HuH-7.5 (cell line): ENCODE data around the gene ROS1.
"Not testable (repeated sequence)": the region's sequence is repeated elsewhere in the genome, so short reads cannot be mapped to it uniquely, and the experiment has no call there.

Source experiments
- DNase-seq: peaks from one replicate; pipeline ENCODE4 v3.0.0; 2011; ENCODE audit warnings: low spot score

ROS1 gene

DNA sequence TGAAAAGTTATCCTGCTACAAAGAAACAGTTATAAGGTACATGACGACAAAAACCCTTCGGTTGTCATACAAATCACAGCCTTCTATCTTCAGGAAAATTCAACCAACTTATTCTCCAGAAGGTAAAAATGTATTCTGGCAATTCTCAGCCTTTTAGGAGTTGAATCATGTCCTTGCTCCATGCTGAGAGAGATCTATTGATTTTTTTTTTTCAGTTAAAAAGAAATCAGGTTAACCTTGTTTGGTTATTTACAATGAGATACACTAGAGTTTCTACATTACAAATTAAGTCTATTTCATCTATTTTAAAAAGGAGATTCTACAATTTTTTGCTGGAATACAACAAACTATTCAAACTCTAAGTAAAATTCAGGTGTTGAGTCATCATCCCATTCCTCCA, 45.4 kb downstream of the ROS1 start:
- no peak for DNase-seq

DNA sequence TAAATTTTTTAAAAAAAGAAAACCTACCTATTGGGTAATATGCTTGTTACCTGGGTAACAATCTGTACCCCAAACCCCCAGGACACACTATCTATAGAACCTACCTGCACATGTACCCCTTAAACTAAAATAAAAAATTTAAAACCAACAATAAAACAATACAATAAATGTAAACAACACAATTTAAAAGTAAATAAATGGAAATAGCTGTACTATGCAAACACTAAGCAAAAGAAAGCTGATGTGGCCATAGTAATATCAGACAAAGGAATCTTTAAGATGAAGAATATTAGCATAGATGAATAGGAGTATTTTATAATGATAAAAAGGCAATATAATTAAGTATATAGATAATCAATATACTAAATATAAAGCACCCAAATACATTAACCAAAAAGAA, 50.3 kb downstream of the ROS1 start:
- no peak for DNase-seq

DNA sequence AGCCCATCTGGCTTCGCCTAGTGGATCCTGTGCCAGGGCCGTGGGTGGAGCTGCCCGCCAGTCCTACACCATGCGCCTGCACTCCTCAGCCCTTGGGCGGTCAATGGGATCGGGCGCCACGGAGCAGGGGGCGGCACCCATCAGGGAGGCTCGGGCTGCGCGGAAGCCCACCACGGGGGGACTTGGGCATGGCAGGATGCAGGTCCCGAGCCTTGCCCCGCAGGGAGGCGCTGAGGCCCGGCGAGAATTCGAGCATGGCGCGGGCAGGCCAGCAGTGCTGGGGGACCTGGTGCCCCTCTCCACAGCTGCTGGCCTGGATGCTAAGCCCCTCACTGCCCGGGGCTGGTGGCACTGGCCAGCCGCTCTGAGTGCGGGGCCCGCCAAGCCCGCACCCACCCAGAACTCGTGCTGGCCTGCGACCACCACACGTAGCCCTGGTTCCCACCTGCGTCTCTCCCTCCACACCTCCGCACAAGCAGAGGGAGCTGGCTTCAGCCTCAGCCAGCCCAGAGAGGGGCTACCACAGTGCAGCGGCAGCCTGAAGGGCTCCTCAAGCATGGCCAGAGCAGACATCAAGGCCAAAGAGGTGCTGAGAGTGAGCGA, 52.4 kb downstream of the ROS1 start:
- no peak for DNase-seq

DNA sequence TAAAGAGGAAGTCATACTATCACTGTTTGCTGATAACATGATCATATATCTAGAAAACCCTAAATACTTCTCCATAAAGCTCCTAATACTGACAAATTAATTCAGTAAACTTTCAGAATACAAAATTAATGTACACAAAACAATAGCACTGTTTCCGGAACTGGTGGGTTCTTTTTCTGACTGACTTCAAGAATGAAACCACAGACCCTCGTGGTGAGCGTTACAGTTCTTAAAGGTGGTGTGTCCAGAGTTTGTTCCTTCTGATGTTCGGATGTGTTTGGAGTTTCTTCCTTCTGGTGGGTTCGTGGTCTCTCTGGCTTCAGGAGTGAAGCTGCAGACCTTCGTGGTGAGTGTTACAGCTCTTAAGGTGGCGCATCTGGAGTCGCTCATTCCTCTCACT, 53.5 kb downstream of the ROS1 start:
- DNase-seq: not testable (repeated sequence)

DNA sequence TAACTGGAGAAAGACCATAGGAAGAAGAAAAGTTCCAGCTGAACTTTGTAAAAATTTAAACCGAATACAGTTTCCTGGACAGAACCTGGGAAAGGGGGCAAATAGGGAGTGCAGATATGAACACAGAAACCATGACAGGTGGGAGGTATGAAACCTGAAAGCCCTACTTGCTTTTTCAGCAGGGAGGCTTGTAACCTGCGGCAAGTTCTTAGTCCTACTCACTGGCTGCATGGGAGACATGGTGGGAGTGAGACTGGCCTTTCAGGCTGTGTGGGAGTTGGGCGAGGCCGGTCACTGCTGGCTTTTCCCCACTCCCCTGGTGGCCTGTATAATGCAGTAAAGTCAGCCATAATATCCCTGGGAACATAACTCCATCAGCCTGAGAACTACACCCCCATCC, 54.2 kb downstream of the ROS1 start:
- DNase-seq: no peak

DNA sequence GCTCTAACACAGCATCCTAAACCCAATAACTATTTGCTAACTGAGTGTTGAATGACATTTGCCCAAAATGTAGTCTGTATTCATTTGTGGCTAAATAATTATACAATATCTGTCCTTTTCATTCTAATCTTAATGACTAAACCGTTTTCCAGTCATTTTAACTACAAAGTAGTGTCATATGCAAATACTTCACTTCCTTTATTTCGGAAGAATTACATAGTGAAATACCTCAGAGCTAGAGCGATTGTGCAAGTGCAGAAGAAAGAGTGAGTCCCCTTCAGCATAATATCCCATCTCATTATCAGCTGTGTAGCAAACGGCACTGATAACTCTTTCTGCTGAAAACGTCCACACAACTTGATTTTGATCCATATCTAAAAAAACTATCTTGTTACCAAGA, 66.2 kb downstream of the ROS1 start:
- DNase-seq: no peak

DNA sequence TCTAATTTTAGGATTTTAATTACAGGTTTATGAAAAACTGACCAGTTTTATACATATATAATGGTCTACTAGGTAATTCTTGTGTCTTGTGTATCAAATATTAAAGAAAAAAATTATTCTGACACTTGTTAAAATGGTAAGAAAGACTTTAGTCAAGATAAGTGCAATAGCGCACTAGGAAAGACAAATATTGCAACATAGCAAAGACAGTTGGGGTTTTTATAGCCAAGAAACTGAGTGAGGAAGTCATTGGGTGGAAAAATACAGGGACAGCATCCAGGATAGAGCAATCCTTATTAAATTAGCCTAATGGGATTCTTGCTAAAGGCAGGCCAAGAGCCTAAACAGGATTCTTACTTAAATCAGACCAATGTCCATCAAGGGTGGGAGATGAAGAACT, 71.1 kb downstream of the ROS1 start:
- DNase-seq: no peak

DNA sequence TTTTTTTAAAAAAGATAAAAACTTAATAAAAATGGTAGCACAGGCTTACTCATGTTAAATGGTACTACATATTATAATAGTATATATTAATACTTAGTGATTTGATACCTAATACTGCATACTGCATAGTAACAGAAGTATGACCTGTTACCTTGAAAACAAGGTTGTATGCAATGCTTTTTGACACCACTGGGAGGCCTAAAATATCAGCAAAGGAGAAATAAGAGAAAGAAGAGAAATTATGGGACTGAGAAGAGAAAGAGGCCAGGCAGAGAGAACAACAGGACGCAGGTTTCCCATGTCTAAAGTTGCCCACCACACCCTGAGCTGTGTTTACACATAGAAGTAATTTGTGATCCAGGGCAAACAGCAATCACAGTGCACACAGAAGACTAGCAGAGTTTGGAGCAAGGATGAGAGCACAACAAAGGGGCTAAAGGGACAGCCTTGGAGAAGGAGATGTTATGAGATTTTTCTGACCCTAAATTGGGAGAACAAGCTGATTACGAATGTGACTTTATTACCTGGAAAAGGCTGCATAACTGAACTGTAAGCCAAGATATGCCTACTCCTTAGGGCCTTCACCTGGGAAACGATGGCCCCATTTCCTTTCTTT, 73.2 kb downstream of the ROS1 start:
- DNase-seq: no peak

DNA sequence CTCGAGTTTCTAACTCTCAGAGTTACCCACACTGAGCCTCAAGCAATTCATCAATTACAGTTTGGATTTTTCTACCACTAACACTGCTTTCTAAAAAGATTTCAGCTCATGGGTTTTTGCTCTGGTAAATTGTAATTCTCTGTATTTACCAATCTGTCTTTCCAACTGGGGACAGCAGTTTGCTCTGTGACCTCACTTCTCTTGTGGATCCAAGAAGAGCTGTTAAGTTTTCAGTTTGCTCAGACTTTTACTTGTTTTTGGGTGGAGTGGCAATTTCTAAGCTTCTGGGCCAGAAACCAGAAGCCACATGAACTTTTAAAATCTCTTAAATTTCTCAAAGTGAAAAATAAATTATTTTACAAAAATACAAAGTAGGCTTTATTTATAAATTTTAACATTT, 74.2 kb downstream of the ROS1 start:
- DNase-seq: no peak

DNA sequence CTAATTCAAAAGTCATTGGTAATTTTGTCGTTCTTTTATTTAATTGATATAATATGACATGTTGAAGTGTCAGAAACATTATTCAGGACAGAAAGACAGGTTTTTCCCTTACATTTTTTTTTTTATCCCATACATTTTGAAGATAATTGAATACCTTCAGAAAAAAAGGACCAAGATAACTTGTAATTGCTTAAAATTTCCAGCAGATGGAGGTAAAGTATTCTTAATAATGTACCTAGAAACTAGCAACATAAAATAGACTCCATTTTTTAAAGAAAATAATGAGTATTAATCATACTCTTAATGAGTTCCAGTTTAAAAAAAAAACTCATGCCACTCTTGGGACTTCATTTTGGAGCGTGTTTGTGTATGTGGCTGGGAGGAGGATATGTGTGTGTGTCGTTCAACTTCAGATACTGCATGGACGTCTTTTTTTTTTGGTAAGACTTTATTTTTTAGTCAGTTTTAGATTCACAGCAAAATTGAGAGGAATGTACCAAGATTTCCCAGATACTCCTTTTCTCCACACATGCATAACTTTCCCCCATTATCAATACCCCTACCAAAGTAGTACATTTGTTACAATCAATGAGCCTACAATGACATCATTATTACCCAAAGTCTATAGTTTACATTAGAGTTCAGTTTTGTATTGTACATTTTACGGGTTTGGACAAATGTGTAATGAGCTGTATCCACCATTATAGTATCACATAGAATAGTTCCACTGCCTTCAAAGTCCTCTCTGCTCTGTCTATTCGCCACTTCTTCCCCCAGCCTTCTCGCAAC, 79.4 kb downstream of the ROS1 start:
- DNase-seq: no peak

DNA sequence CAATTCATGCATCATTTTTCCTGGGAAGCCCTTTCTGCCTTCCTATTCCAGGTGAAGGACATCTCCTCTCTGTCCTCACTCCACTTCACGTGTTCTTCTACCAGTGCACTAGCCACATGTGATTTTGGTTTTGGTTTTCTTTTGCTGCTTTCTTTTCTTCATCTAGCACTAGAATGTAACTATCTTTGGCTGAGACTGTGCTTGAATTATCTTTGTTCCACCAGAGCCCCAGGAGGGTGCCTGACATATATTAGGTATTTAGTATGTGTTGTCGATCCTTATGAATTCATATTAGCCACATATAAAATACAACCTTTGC, 80.5 kb downstream of the ROS1 start:
- no peak for DNase-seq

DNA sequence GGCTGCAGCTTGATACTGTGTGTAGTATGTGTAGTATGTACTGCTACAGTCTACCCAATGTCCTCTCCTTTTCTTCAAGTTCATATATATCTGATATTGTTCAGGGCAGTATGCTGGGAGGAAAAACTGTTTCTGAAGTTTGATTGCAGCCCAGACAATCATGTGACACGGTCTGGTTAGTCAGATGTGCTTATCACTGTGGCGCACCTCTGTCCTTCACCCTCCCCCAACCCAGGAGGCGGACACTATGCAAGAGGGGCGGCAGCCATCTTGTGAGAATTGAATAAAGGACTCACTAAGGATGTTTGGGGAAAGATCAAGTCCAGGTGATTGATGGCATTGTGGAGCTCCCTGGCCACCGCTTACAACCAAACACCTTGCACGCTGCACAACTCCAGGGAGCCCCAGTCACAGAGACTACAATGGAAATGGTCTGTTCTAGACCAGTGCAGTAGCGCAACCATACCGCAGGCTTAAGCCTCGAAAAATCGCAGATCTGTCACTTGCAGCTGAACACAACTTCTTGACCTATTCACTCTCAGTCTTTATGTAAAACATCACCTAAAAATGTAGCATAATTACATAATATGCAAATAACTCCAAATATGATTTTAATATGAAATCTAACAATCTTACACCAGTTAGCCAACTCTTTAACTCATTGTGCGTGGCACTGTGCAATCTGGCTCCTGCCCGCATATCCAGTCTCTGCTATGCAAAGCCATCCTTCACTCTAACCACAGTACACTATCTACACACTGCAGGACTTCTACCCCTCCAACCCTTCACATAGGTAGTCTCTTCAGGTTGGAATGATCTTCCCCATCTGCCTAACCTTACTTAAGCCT, 81.1 kb downstream of the ROS1 start:
- DNase-seq: no peak

DNA sequence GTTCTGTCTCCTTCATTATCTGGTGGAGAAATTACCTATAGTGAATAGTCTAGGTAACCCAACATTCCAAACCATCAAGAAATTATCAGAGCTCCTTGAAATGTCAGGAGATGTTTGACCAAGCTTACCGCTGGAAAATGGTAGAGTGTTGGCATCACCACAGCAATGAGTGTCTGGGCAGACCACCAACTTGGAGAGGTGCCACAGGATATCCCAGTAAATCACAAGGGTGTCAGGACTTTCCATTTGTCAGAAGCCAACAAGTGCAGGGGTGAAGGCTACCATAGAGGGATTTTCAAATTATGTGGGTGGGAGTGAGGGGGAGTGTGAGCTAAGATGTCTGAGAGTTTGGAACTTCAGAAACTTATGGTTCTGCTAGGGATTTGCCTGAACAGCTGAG, 87.2 kb downstream of the ROS1 start:
- no peak for DNase-seq

DNA sequence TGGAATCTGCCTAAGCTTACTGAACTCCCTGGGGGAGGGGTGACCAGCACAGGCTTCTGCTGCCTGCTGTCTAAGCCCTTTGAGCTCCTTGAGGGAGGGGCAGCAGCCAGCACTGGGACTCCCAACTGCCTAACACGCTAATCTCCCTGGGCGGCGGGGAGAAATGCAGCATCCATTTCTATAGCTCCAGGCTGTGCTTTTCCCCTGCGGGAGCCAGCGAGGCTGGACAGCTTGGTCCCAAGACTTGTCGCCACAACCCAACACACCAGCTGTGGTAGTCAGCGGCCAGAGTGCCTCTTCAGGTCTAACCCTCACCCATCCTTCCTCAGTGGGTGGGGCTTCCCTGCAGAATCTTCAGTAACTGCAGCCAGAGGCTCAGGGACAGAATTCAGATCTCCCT, 95.8 kb downstream of the ROS1 start:
- no peak for DNase-seq

DNA sequence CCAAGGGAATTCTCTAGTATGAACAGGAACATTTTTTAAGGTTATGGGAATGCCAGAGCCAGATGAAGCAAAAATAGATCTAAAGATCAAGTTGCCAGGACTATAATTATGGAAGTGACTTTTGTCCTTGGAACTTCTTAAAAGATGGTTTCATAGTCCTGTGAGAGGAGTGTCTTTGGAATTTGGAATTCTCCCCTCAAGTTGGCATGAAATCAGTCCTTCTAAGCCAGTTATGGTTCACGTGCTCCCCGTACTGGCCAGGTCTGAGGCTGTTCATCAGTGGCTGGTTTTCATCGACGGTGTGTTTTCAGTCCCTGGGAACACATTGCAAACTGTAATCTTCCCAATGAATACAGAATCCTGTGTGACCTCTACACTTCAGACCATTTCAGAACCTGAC, 97.2 kb downstream of the ROS1 start:
- DNase-seq: no peak

DNA sequence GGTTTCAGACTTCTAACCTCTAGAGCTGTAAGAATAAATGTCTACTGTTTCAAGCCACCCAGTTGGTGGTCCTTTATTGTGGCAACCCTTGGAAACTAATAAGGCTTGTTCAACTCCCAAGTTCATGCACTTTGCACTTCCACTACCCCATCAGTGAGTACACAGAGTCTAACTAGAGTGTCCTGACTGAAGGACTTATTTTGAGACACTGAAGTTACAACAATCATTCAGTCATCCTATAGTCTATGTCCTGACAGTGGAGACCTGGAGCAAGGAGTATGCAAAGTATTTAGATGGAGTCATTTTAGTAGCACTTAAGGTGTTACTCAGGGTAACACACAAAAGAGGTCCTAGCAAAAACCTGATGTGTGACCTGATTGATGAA, 97.7 kb downstream of the ROS1 start:
- no peak for DNase-seq

DNA sequence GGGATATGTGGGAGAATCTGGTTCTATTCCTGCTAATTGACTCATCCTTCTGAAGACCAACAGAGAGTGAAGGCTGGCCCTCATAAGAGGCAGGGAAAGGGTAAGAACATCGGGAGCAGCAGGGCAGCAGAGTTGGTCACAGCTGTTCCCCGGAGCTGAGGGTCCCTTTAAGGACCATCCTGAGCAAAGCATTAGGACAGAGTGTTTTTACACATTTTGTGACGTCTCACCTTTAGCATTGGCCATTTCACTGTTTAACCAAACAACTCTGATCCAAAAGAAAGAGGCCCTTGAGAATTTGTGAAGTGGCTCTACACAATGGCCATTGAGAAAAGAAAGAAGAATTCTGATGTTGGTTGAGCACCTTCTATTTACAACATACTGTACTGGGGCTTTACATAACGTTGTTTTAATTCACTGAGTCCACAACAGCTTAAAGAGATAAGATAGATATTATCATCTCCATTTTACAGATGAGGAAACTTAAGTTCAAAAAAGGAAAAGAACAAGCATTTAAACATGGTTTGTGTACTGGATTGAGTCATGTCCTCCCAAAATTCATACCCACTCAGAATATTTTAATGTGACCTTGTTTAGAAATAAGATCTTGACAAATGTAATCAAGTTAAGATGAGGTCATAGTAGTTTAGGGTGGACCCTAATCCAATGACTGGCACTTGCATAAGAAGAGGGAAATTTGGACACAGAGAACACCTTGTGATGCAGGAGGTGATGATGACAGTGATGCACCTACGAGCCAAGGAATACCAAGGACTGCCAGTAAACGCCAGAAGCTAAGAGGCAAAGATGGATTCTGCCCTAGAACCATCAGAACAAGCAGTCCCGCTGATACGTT, 98.4 kb downstream of the ROS1 start:
- DNase-seq: no peak

DNA sequence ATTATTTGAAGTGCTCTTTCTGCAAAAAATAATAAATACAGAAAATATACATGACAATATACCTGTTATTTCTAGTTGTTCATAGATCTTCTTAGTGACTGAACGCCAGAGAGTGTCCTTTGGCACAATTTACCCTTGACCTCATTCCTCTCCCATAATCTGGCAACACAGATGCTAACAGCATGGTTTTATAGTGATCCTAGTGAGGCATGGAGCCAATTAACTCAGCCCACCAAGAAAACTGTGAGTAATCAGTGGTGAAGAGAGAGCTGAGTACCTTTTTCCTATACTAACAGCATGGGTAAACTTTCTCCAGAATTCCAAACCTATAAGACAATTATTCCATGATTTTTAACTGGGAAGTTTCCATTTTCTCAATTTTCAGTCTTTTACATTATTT, 99.3 kb downstream of the ROS1 start:
- no peak for DNase-seq

DNA sequence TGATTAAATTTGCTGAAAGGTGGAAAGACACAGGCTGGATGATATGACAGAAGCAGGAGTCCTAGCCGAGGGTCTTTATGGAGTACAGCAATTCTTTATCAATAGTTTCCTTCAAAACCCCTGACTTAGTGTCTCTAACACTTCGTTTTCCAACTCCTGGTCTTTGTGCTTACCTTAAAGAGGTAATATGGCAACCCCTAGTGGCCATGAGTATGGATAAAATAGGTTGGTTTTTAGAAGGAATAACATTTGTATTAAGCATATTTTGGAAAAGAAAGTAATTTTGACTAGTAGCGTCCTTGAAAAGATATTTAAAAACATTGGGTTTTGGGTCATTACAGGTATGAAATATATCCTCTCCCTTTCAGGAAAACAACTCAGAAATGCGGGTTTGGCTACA, 108.5 kb downstream of the ROS1 start:
- peak; percentile 10 for DNase-seq

DNA sequence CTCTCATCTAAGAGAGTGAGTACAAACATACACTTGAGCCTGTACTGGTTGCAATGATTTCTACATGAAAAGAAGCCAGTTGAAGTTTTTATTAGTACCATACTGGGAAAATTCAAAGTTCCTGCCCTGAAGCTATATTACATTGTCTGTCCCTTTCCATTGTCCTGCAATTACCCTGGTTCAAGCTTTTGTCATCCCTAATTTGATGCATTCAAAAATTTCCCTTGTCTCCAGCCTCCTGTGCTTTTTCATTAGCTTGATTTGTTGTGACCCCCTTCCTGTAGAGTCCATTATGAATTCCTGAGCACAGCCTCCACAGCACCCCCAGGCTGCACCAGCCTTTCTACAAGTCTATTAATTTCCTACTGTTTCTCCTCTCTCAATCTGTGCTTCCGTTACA, 114.0 kb downstream of the ROS1 start:
- no peak for DNase-seq

DNA sequence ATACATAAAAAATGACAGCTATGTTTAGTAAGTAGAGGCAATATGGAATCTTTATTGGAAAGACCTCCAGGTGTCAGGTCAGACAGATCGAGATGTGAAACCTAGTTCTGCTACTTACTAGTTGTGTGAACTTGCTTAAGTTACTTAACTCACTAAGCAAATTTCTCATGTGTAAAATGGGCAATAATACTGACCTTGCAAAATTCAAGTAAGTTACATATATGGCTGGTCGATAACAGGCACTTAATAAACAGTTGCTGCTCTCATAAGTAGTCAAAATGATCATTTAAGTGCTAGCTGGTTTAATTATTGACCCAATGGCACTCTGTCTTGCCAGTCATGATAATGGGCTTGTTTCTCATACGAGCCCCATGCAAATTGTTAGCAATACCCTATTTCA, 114.4 kb downstream of the ROS1 start:
- DNase-seq: no peak

DNA sequence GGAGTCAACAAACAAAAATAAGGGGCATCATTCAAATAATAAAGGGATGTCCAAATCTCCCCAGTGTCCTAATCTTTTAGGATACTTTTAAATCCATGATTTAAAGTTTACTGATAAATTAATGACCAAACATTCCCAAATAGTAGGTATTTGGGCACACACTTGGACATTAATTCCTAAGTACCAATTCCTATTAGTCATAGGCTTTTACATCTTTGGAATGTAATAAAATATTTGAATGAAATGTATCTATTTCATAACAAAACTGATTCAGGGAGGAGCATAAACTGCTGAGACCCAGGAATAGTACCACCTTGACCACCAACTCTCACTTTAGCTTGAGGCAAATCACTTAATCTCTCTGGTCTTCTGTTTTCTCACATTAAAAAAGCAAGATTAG, 116.1 kb downstream of the ROS1 start:
- DNase-seq: no peak
